GM12878 (cell line): ENCODE data around the gene TDRD9. TPM values are rescaled to one million over a fixed set of nuclear protein-coding genes. Genes with fewer than 3 reads are reported as not detected.

Source experiments
- ATAC-seq: fragments of 200-7000 bp; cut with Tn5 transposase; 3 replicates; pipeline ENCODE4 v1.9.1; 2020; ENCODE audit warnings: mild to moderate bottlenecking, moderate library complexity
- BruUV-seq: library from RNA; stranded (reverse); fragments of 400-500 nt; replicated peaks from 2 replicates; lab custom pipeline; 2021; lab: Mats Ljungman, UMichigan
- CTCF ChIA-PET: fragments of 300-600 bp; sonication (Branson Sonifier 250); formaldehyde crosslinking; extraction: SDS; loops from one replicate; lab custom pipeline; 2021; ENCODE audit warnings: inconsistent platforms; lab: Yijun Ruan, JAX
- POLR2A ChIA-PET: fragments of 350-600 bp; formaldehyde crosslinking; extraction: SDS; loops from one replicate; lab custom pipeline; 2021; ENCODE audit warnings: inconsistent platforms; lab: Charles Lee
- RAD21 ChIA-PET: fragments of 300-600 bp; sonication (Branson Sonifier 250); formaldehyde crosslinking; loops from one replicate; lab custom pipeline; 2023; ENCODE audit warnings: antibody characterized with exemption; ENCODE audit not compliant: unreplicated experiment; lab: Charles Lee
- SMC1A ChIA-PET: fragments of 300-600 bp; sonication (Branson Sonifier 250); formaldehyde crosslinking; loops from one replicate; lab custom pipeline; 2023; ENCODE audit not compliant: unreplicated experiment, uncharacterized antibody; lab: Charles Lee
- DNase-seq: peaks from one replicate; pipeline ENCODE4 v3.0.0-alpha.2; 2011; ENCODE audit warnings: low read depth, low spot score
- FAIRE-seq: peaks from 3 replicates; lab custom pipeline; 2011; peaks lifted over from hg19 to GRCh38; lab: Jason Lieb, UNC
- H2AFZ ChIP-seq: 2 replicates; pipeline ENCODE4 v1.6.0; 2011; ENCODE audit warnings: low read depth, low read length, control low read depth; ENCODE audit not compliant: control insufficient read depth
- H3K27ac ChIP-seq: 2 replicates; pipeline ENCODE4 v1.5.1; 2011; ENCODE audit warnings: control low read depth; ENCODE audit not compliant: control insufficient read depth, insufficient read depth
- H3K27me3 ChIP-seq, 2 experiments: replicated peaks in 1 of 2; 2 replicates each; pipeline versions ENCODE4 v1.6.0 to v1.6.1; 2011; ENCODE audit warnings: low read length in 1 of 2; ENCODE audit not compliant: control insufficient read depth in 2 of 2, insufficient read depth in 2 of 2
- H3K36me3 ChIP-seq, 2 experiments: 2 replicates each; pipeline ENCODE4 v1.5.1; 2011; ENCODE audit warnings: low read length in 1 of 2; ENCODE audit not compliant: control insufficient read depth in 2 of 2, insufficient read depth in 2 of 2
- H3K4me1 ChIP-seq: 2 replicates; pipeline ENCODE4 v1.6.1; 2011; ENCODE audit warnings: mild to moderate bottlenecking, low read length, moderate library complexity, mixed read lengths; ENCODE audit not compliant: control insufficient read depth, insufficient read depth
- H3K4me2 ChIP-seq: 2 replicates; pipeline ENCODE4 v1.6.0; 2011; ENCODE audit warnings: control low read depth; ENCODE audit not compliant: control insufficient read depth, insufficient read depth
- H3K4me3 ChIP-seq: fragments of 200-600 bp; sonication (generic); 2 replicates; pipeline ENCODE4 v1.5.1; 2016
- H3K79me2 ChIP-seq: 2 replicates; pipeline ENCODE4 v1.6.0; 2011; ENCODE audit warnings: low read length; ENCODE audit not compliant: control insufficient read depth, insufficient read depth
- H3K9ac ChIP-seq: 2 replicates; pipeline ENCODE4 v1.8.0; 2011; ENCODE audit warnings: low read length, control low read depth, mixed read lengths; ENCODE audit not compliant: control insufficient read depth, insufficient read depth
- H3K9me3 ChIP-seq: replicated peaks from 3 replicates; pipeline ENCODE4 v1.5.1; 2011; ENCODE audit warnings: mild to moderate bottlenecking, low read length; ENCODE audit not compliant: control insufficient read depth, insufficient read depth
- H4K20me1 ChIP-seq: 2 replicates; pipeline ENCODE4 v1.6.0; 2011; ENCODE audit not compliant: control insufficient read depth, insufficient read depth
- ATF2 ChIP-seq: IDR thresholded peaks from 2 replicates; pipeline ENCODE4 v1.6.1; 2012; ENCODE audit warnings: low read length, inconsistent platforms
- BHLHE40 ChIP-seq, 2 experiments: fragments of 450-650 bp in 1 of 2; IDR thresholded peaks; 2 replicates each; pipeline ENCODE4 v1.6.1; 2011 to 2017; ENCODE audit warnings: low read depth in 2 of 2, borderline replicate concordance in 1 of 2, improper control_type of control experiment in 1 of 2, low read length in 1 of 2, mild to moderate bottlenecking in 1 of 2
- CUX1 ChIP-seq: IDR thresholded peaks from 2 replicates; pipeline ENCODE4 v1.6.1; 2012; ENCODE audit warnings: improper control_type of control experiment, low read depth, low read length; ENCODE audit not compliant: insufficient replicate concordance
- IRF3 ChIP-seq: fragments of 450-650 bp; IDR thresholded peaks from 2 replicates; pipeline ENCODE4 v1.6.1; 2014; ENCODE audit warnings: mild to moderate bottlenecking
- KAT2A ChIP-seq: conservative IDR thresholded peaks from 2 replicates; pipeline ENCODE4 v1.6.1; 2011; ENCODE audit warnings: low read depth, low read length; ENCODE audit not compliant: control insufficient read depth
- MEF2A ChIP-seq: IDR thresholded peaks from 2 replicates; pipeline ENCODE4 v1.6.1; 2011; ENCODE audit warnings: low read depth, mild to moderate bottlenecking, low read length, moderate library complexity; ENCODE audit not compliant: insufficient read depth
- RAD21 ChIP-seq: IDR thresholded peaks from 2 replicates; pipeline ENCODE4 v1.6.1; 2011; ENCODE audit warnings: mild to moderate bottlenecking, low read depth, low read length, moderate library complexity; ENCODE audit not compliant: insufficient read depth
- RB1 ChIP-seq: fragments of 450-650 bp; formaldehyde crosslinking; IDR thresholded peaks from 2 replicates; pipeline ENCODE4 v1.6.1; 2017; ENCODE audit warnings: mild to moderate bottlenecking, borderline replicate concordance
- SPI1 ChIP-seq: IDR thresholded peaks from 2 replicates; pipeline ENCODE4 v1.6.1; 2011; ENCODE audit warnings: low read depth, mild to moderate bottlenecking, low read length, moderate library complexity, borderline replicate concordance; ENCODE audit not compliant: insufficient read depth
- SREBF1 ChIP-seq: IDR thresholded peaks from 2 replicates; pipeline ENCODE4 v1.6.1; 2012; ENCODE audit warnings: mild to moderate bottlenecking, low read length
- TAF1 ChIP-seq: IDR thresholded peaks from 2 replicates; pipeline ENCODE4 v1.6.1; 2011; ENCODE audit warnings: mild to moderate bottlenecking, low read depth, low read length, borderline replicate concordance
- TCF12 ChIP-seq: IDR thresholded peaks from 2 replicates; pipeline ENCODE4 v1.6.1; 2011; ENCODE audit warnings: low read depth, mild to moderate bottlenecking, low read length
- USF1 ChIP-seq: IDR thresholded peaks from 2 replicates; pipeline ENCODE4 v1.6.1; 2011; ENCODE audit warnings: borderline replicate concordance, low read depth, mild to moderate bottlenecking, moderate library complexity, mixed read lengths, low read length; ENCODE audit not compliant: insufficient read depth; ENCODE audit errors: extremely low read length
- WGBS: methylation state at CpG from one replicate; pipeline ENCODE4 v1.1.6; 2016; ENCODE audit warnings: low lambda C conversion rate; ENCODE audit not compliant: insufficient replicate concordance, insufficient coverage; ENCODE audit errors: missing lambda C conversion rate; 5-methylcytosine and 5-hydroxymethylcytosine counted together
- in situ Hi-C: fragments of 300-500 bp; cut with MboI; formaldehyde crosslinking; loops from 9 replicates; pipeline ENCODE4 v1.14.3; 2018; ENCODE audit warnings: mixed read lengths
- intact Hi-C: fragments of 100-400 bp; cut with micrococcal nuclease; formaldehyde crosslinking; loops from one replicate; pipeline ENCODE4 v1.14.2; 2022; ENCODE audit not compliant: unreplicated experiment
- polyA plus RNA-seq, 11 experiments: library from polyadenylated mRNA; depleted of rRNA in 4 of 11; unstranded in 6 of 11; stranded (reverse) in 5 of 11; fragments of >200 nt; fragmentation: Nextera tagmentation in 4 of 11; fragmentation: Illumina TruSeq in 1 of 11; extraction: Ambion mirVana in 4 of 11; extraction: Trizol in 1 of 11; gene quantifications; 1 replicate in 1 of 11; 2 replicates in 10 of 11; pipeline versions ENCODE4 v1.2.1 to v1.2.3, GENCODE V29; 2011 to 2016; ENCODE audit warnings: inconsistent platforms in 2 of 11, missing spikeins in 2 of 11, low read depth in 1 of 11
- total RNA-seq, 4 experiments: library from RNA; depleted of rRNA in 3 of 4; stranded (reverse); fragments of >200 nt in 3 of 4; fragmentation: Illumina TruSeq in 1 of 4; extraction: Trizol in 1 of 4; gene quantifications; 2 replicates each; pipeline versions ENCODE4 v1.2.1 to v1.2.3, GENCODE V29; 2013 to 2021

Gene TDRD9
- total and polyA plus RNA-seq, 10 of the 15 experiments (the other 5 are each of a cell fraction or from before 2014, with no cell fraction given), result 0.12 TPM; not detected in 9

- in situ Hi-C loops (no loop called here), intact Hi-C loops (no loop called here)
- Histone ChIP-seq H2AFZ (no peak overlapping the region), H3K4me1 (no peaks in the 10 kb centered on the region), H3K4me3 (no peak overlapping the region), H4K20me1 (no peaks in the 10 kb centered on the region), H3K9ac (no peak overlapping the region), H3K27me3 (no peaks in the 10 kb centered on the region), H3K36me3 (no peaks in the 10 kb centered on the region), H3K27ac (no peak overlapping the region), H3K4me2 (no peak overlapping the region), H3K9me3 (no peaks in the 10 kb centered on the region), H3K79me2 (no peaks in the 10 kb centered on the region)
- no peak for DNase-seq
- ChIA-PET SMC1A (interaction anchor here (0.7 to 1.9 kb wide), 3 partner anchors 10 to 51 kb away, joined by 3 read pairs; no protein-coding TSS in a partner anchor), RAD21 (no interaction called here), CTCF (interaction anchor here (1.3 kb wide), 1 partner anchor 30 kb away, joined by 4 read pairs; no protein-coding TSS in a partner anchor), POLR2A (no interaction called here)
- WGBS, result 63% methylated on average over 3 of the region's 3 CpGs
- BruUV-seq, result no TSS peak
- no peak for FAIRE-seq
- ATAC-seq, result no peak
- TF ChIP-seq RB1 (no peak), RAD21 (no peak), MEF2A (no peak), TAF1 (no peak), CUX1 (no peak), USF1 (no peak), KAT2A (no peak), IRF3 (no peak), TCF12 (no peak), SPI1 (no peak), BHLHE40 (IDR thresholded peaks at IDR 0.05; ENCODE audit: borderline replicate concordance in 1 of 2, low read depth in 2 of 2, low read length in 1 of 2) (no peak), SREBF1 (no peak), ATF2 (no peak)
Observed at GRCh38 chr14:103931422-103931821, 3.2 kb downstream of the TDRD9 start.
